Endothelial cell (in vitro differentiated cells): Measurements from ENCODE around the gene ZNF750. TPM values are rescaled to one million over a fixed set of nuclear protein-coding genes. Genes with fewer than 3 reads are reported as not detected.

ENCODE experiments used
- DNase-seq: peaks from one replicate; pipeline ENCODE4 v3.0.0; 2021; ENCODE audit warnings: low spot score
- H3K27ac Mint-ChIP-seq: one replicate; pipeline ENCODE4 v1.8.0; 2021; ENCODE audit warnings: mixed read lengths, inconsistent platforms; ENCODE audit not compliant: unreplicated experiment
- H3K27me3 Mint-ChIP-seq: one replicate; pipeline ENCODE4 v1.8.0; 2021; ENCODE audit warnings: mild to moderate bottlenecking, moderate library complexity, mixed read lengths, inconsistent platforms; ENCODE audit not compliant: unreplicated experiment
- H3K36me3 Mint-ChIP-seq: one replicate; pipeline ENCODE4 v1.8.0; 2021; ENCODE audit warnings: mild to moderate bottlenecking, low read depth, mixed read lengths, inconsistent platforms; ENCODE audit not compliant: unreplicated experiment
- H3K4me1 Mint-ChIP-seq: one replicate; pipeline ENCODE4 v1.8.0; 2021; ENCODE audit warnings: mild to moderate bottlenecking, mixed read lengths, inconsistent platforms; ENCODE audit not compliant: unreplicated experiment
- H3K4me3 Mint-ChIP-seq: one replicate; pipeline ENCODE4 v1.8.0; 2021; ENCODE audit warnings: mild to moderate bottlenecking, mixed read lengths, inconsistent platforms; ENCODE audit not compliant: unreplicated experiment
- H3K9me3 Mint-ChIP-seq: one replicate; pipeline ENCODE4 v1.8.0; 2021; ENCODE audit warnings: mixed read lengths, inconsistent platforms; ENCODE audit not compliant: unreplicated experiment
- CTCF ChIP-seq: fragments of 200-600 bp; sonication (generic); IDR thresholded peaks from one replicate; pipeline ENCODE4 v1.5.0; 2021; ENCODE audit warnings: antibody characterized with exemption; ENCODE audit not compliant: unreplicated experiment
- total RNA-seq: library from RNA; stranded (reverse); fragmentation: NEBNext Ultra II Directional; extraction: Animal tissue kit (Norgen Biotek cat#: 25700); gene quantifications from one replicate; pipeline ENCODE4 v1.2.1, GENCODE V29; 2021; ENCODE audit not compliant: unreplicated experiment

The ZNF750 gene
- total RNA-seq, 1 donor from 2014 or later, result 0.31 TPM

GRCh38 chr17:82828875-82829487 is 10.8 kb downstream of the ZNF750 start:
- H3K4me1 Mint-ChIP-seq, result peaks cover 2% of the 10 kb centered on the region
- H3K36me3 Mint-ChIP-seq, result peaks cover 28% of the 10 kb centered on the region
- DNase-seq, result no peak
- no peak for TF ChIP-seq CTCF
- H3K27me3 Mint-ChIP-seq, result peaks cover 5% of the 10 kb centered on the region
- H3K9me3 Mint-ChIP-seq, result no peaks in the 10 kb centered on the region
- H3K4me3 Mint-ChIP-seq, result no peak overlapping the region
- no peak overlapping the region for H3K27ac Mint-ChIP-seq

GRCh38 chr17:82826956-82827355 is 12.9 kb downstream of the ZNF750 start:
- Mint-ChIP-seq H3K4me3 (no peak overlapping the region), H3K36me3 (peaks cover 37% of the 10 kb centered on the region), H3K4me1 (peaks cover 11% of the 10 kb centered on the region), H3K9me3 (no peaks in the 10 kb centered on the region), H3K27ac (no peak overlapping the region), H3K27me3 (peaks cover 5% of the 10 kb centered on the region)
- no peak for TF ChIP-seq CTCF
- DNase-seq, result no peak

- Mint-ChIP-seq H3K27ac (no peak overlapping the region), H3K4me1 (peaks cover 12% of the 10 kb centered on the region), H3K27me3 (peaks cover 4% of the 10 kb centered on the region), H3K36me3 (peaks cover 35% of the 10 kb centered on the region), H3K4me3 (no peak overlapping the region), H3K9me3 (no peaks in the 10 kb centered on the region)
- DNase-seq, result no peak
- no peak for TF ChIP-seq CTCF
Observed at GRCh38 chr17:82826211-82826610, 13.6 kb downstream of the ZNF750 start.

GRCh38 chr17:82825540-82826124 is 14.2 kb downstream of the ZNF750 start:
- no peak for TF ChIP-seq CTCF
- H3K36me3 Mint-ChIP-seq, result peaks cover 32% of the 10 kb centered on the region
- peaks cover 3% of the 10 kb centered on the region for H3K27me3 Mint-ChIP-seq
- no peak overlapping the region for H3K27ac Mint-ChIP-seq
- H3K4me3 Mint-ChIP-seq, result no peak overlapping the region
- H3K4me1 Mint-ChIP-seq, result peaks cover 12% of the 10 kb centered on the region
- no peaks in the 10 kb centered on the region for H3K9me3 Mint-ChIP-seq
- no peak for DNase-seq

- no peak overlapping the region for H3K27ac Mint-ChIP-seq
- TF ChIP-seq CTCF, result peak; percentile 11
- peaks cover 19% of the 10 kb centered on the region for H3K4me1 Mint-ChIP-seq
- no peaks in the 10 kb centered on the region for H3K9me3 Mint-ChIP-seq
- DNase-seq, result peak; percentile 41
- peaks cover 23% of the 10 kb centered on the region for H3K36me3 Mint-ChIP-seq
- peaks cover 3% of the 10 kb centered on the region for H3K27me3 Mint-ChIP-seq
- no peak overlapping the region for H3K4me3 Mint-ChIP-seq
Observed at GRCh38 chr17:82823004-82823403, 16.8 kb downstream of the ZNF750 start.
